Brain pericyte (primary cell): ENCODE measurements around the gene PELI2.

Experiments used
- DNase-seq: peaks from one replicate; pipeline ENCODE4 v3.0.0-alpha.2; 2012; ENCODE audit warnings: low read depth, low spot score

PELI2 gene

GRCh38 chr14:56117765-56118610 is at the start of gene PELI2:
PELI2 (plus strand) TSS chr14:56118411; CDS start chr14:56118661, 250 bp downstream.
- DNase-seq = no peak

- no peak for DNase-seq
Measured at GRCh38 chr14:56073799-56074198, 44.4 kb upstream of the PELI2 start.

- DNase-seq = no peak
Measured at GRCh38 chr14:56075301-56075700, 42.9 kb upstream of the PELI2 start.

- no peak for DNase-seq
Measured at GRCh38 chr14:56081139-56081538, 37.1 kb upstream of the PELI2 start.

- DNase-seq = no peak
Measured at GRCh38 chr14:56082880-56083279, 35.3 kb upstream of the PELI2 start.

- no peak for DNase-seq
Measured at GRCh38 chr14:56085471-56085870, 32.7 kb upstream of the PELI2 start.

GRCh38 chr14:56087671-56088471 is 30.3 kb upstream of the PELI2 start:
- no peak for DNase-seq

- DNase-seq = no peak
Measured at GRCh38 chr14:56088941-56089340, 29.3 kb upstream of the PELI2 start.

- DNase-seq = no peak
Measured at GRCh38 chr14:56092763-56093162, 25.4 kb upstream of the PELI2 start.

- DNase-seq = no peak
Measured at GRCh38 chr14:56094076-56094475, 24.1 kb upstream of the PELI2 start.

- no peak for DNase-seq
Measured at GRCh38 chr14:56098021-56098420, 20.2 kb upstream of the PELI2 start.

- no peak for DNase-seq
Measured at GRCh38 chr14:56099081-56099797, 19.0 kb upstream of the PELI2 start.

GRCh38 chr14:56100556-56100955 is 17.7 kb upstream of the PELI2 start:
- no peak for DNase-seq

GRCh38 chr14:56102941-56103340 is 15.3 kb upstream of the PELI2 start:
- DNase-seq = no peak

- no peak for DNase-seq
Measured at GRCh38 chr14:56107615-56108014, 10.6 kb upstream of the PELI2 start.

GRCh38 chr14:56108057-56108456 is 10.2 kb upstream of the PELI2 start:
- DNase-seq = no peak

- no peak for DNase-seq
Measured at GRCh38 chr14:56112781-56113180, 5.4 kb upstream of the PELI2 start.

GRCh38 chr14:56115334-56115870 is 2.8 kb upstream of the PELI2 start:
- no peak for DNase-seq

- DNase-seq = no peak
Measured at GRCh38 chr14:56115976-56116893, 2.0 kb upstream of the PELI2 start.

- DNase-seq = no peak
Measured at GRCh38 chr14:56118611-56119181, 485 bp downstream of the PELI2 start.
